DOHH2 (cell line): Measurements from ENCODE around the gene SPNS2.

Source experiments
- EZH2phosphoT487 ChIP-seq: fragments of 200-600 bp; sonication (generic); IDR thresholded peaks from 2 replicates; pipeline ENCODE4 v1.6.1; 2017; ENCODE audit warnings: borderline replicate concordance, mild to moderate bottlenecking, antibody characterized with exemption, low read length, moderate library complexity, mixed read lengths
- TF ChIP-seq, protein P1 (sequence below): fragments of 200-600 bp; sonication (generic); IDR thresholded peaks from one replicate; pipeline ENCODE4 v1.5.1; 2014; ENCODE audit warnings: antibody characterized with exemption, mild to moderate bottlenecking, low read depth, low read length; ENCODE audit not compliant: poor library complexity, severe bottlenecking

DNA sequence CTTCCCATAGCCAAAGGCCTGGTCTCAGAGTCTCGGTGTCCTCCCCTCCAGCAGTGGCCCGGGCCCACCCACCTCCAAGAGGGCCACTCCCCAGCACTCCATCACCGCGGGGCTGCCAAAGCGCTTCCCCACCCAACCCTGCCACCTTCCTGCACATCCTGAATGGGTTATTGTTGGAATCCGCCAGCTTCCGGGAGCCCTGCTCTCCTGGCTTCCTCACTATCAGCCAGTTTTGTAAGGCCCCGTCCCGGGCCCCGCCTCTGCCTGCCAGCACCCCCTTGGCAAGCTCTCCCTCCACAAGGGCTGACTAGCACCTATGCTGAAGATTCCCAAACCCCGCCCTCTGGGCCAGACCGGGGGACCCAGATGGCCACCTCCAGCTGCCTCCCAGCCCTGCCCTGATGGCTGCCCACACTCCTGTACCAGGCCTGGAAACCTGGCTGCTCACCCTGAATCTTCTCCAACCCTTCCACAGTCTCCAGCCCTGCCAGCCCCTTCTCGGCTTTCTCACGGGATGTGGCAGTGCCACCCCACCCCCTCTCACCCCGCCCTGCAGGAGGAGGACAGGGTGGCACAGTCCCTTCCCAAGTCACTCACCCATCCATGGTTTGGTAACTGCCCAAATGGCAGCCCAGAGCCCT is 42.1 kb downstream of the SPNS2 start:
- TF ChIP-seq, protein P1, sequence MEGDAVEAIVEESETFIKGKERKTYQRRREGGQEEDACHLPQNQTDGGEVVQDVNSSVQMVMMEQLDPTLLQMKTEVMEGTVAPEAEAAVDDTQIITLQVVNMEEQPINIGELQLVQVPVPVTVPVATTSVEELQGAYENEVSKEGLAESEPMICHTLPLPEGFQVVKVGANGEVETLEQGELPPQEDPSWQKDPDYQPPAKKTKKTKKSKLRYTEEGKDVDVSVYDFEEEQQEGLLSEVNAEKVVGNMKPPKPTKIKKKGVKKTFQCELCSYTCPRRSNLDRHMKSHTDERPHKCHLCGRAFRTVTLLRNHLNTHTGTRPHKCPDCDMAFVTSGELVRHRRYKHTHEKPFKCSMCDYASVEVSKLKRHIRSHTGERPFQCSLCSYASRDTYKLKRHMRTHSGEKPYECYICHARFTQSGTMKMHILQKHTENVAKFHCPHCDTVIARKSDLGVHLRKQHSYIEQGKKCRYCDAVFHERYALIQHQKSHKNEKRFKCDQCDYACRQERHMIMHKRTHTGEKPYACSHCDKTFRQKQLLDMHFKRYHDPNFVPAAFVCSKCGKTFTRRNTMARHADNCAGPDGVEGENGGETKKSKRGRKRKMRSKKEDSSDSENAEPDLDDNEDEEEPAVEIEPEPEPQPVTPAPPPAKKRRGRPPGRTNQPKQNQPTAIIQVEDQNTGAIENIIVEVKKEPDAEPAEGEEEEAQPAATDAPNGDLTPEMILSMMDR: no peak
- no peak for TF ChIP-seq EZH2phosphoT487
